NCI-H1048 (cell line): ENCODE measurements around the gene QRSL1.
"Not testable (repeated sequence)": the region's sequence is repeated elsewhere in the genome, so short reads cannot be mapped to it uniquely, and the experiment has no call there.

Experiments used
- DNase-seq: peaks from one replicate; lab custom pipeline; 2025; lab: John Stamatoyannopoulos, UW

Gene QRSL1

GRCh38 chr6:106629103-106629858, at the start of gene QRSL1, which contains the start of gene RTN4IP1:
TSS of gene QRSL1 (plus strand) at chr6:106629578. CDS start at chr6:106629682, 104 bp downstream.
TSS of gene RTN4IP1 (minus strand) at chr6:106629498. CDS start at chr6:106629021, 477 bp downstream.
- DNase-seq: peak; percentile 64

GRCh38 chr6:106581468-106581867, 47.9 kb upstream of the QRSL1 start:
- DNase-seq: no peak

GRCh38 chr6:106586815-106587415, 42.5 kb upstream of the QRSL1 start:
- DNase-seq: no peak

- not testable (repeated sequence) for DNase-seq
Measured at GRCh38 chr6:106588937-106589336, 40.4 kb upstream of the QRSL1 start.

- no peak for DNase-seq
Measured at GRCh38 chr6:106591111-106591825, 38.1 kb upstream of the QRSL1 start.

GRCh38 chr6:106599440-106599839, 29.9 kb upstream of the QRSL1 start:
- no peak for DNase-seq

GRCh38 chr6:106600329-106600728, 29.0 kb upstream of the QRSL1 start:
- DNase-seq: no peak

- no peak for DNase-seq
Measured at GRCh38 chr6:106608080-106608668, 21.2 kb upstream of the QRSL1 start.

GRCh38 chr6:106609699-106610098, 19.7 kb upstream of the QRSL1 start:
- DNase-seq: no peak

GRCh38 chr6:106611030-106611429, 18.3 kb upstream of the QRSL1 start:
- no peak for DNase-seq

- DNase-seq: no peak
Measured at GRCh38 chr6:106612671-106613416, 16.5 kb upstream of the QRSL1 start.

GRCh38 chr6:106613590-106613989, 15.8 kb upstream of the QRSL1 start:
- DNase-seq: no peak

GRCh38 chr6:106614166-106614565, 15.2 kb upstream of the QRSL1 start:
- no peak for DNase-seq

- DNase-seq: no peak
Measured at GRCh38 chr6:106614592-106615257, 14.7 kb upstream of the QRSL1 start.

- no peak for DNase-seq
Measured at GRCh38 chr6:106617302-106617701, 12.1 kb upstream of the QRSL1 start.

GRCh38 chr6:106617857-106618256, 11.5 kb upstream of the QRSL1 start:
- DNase-seq: no peak

GRCh38 chr6:106618324-106618723, 11.1 kb upstream of the QRSL1 start:
- DNase-seq: no peak

- no peak for DNase-seq
Measured at GRCh38 chr6:106619223-106619622, 10.2 kb upstream of the QRSL1 start.

GRCh38 chr6:106620931-106621672, 8.3 kb upstream of the QRSL1 start:
- no peak for DNase-seq

- no peak for DNase-seq
Measured at GRCh38 chr6:106622412-106622811, 7.0 kb upstream of the QRSL1 start.

GRCh38 chr6:106623039-106623438, 6.3 kb upstream of the QRSL1 start:
- DNase-seq: no peak
